Subcutaneous abdominal adipose tissue (tissue), 5 donors: ENCODE measurements around the gene BTD.
"Not testable (repeated sequence)": the region's sequence is repeated elsewhere in the genome, so short reads cannot be mapped to it uniquely, and the experiment has no call there.

ENCODE experiments used
- H3K27ac ChIP-seq: one replicate; pipeline ENCODE4 v1.7.0; 2013; ENCODE audit warnings: low read depth, mild to moderate bottlenecking, inconsistent platforms, low read length, moderate library complexity
- H3K27me3 ChIP-seq, 5 donors: one replicate each; pipeline ENCODE4 v1.7.0; 2013; ENCODE audit warnings: low read length in 5 of 5, inconsistent platforms in 1 of 5; ENCODE audit not compliant: control insufficient read depth in 5 of 5, insufficient read depth in 4 of 5
- H3K36me3 ChIP-seq, 5 donors: one replicate each; pipeline ENCODE4 v1.7.0; 2013; ENCODE audit warnings: low read length in 5 of 5; ENCODE audit not compliant: control insufficient read depth in 5 of 5, insufficient read depth in 5 of 5
- H3K4me1 ChIP-seq, 5 donors: one replicate each; pipeline ENCODE4 v1.7.0; 2013; ENCODE audit warnings: low read length in 5 of 5, mild to moderate bottlenecking in 3 of 5, moderate library complexity in 1 of 5; ENCODE audit not compliant: control insufficient read depth in 5 of 5, insufficient read depth in 5 of 5
- H3K4me3 ChIP-seq, 5 donors: one replicate each; pipeline ENCODE4 v1.7.0; 2013; ENCODE audit warnings: low read length in 5 of 5, low read depth in 1 of 5
- H3K9ac ChIP-seq, 5 donors: one replicate each; pipeline ENCODE4 v1.7.0; 2013; ENCODE audit warnings: low read length in 5 of 5, mild to moderate bottlenecking in 4 of 5, moderate library complexity in 3 of 5
- H3K9me3 ChIP-seq, 5 donors: one replicate each; pipeline ENCODE4 v1.7.0; 2013; ENCODE audit warnings: low read length in 5 of 5; ENCODE audit not compliant: control insufficient read depth in 5 of 5
- donor health status: healthy.
- donor health status: healthy.
- donor health status: healthy.
- donor health status: healthy.
- donor health status: healthy.

The BTD gene

GRCh38 chr3:15601046-15601398, 523 bp upstream of the BTD start:
- peaks cover 18 to 30% (median 20%) of the 10 kb centered on the region in 5 donors for H3K36me3 ChIP-seq
- peak overlapping the region; percentile 97 for H3K27ac ChIP-seq
- peaks cover 9 to 54% (median 42%) of the 10 kb centered on the region in 5 donors for H3K4me1 ChIP-seq
- peak overlapping the region; percentile 89 to 100 (median 97) for H3K4me3 ChIP-seq
- peak overlapping the region; percentile 12 to 96 (median 85) for H3K9ac ChIP-seq
- no peaks in the 10 kb centered on the region for H3K27me3 ChIP-seq
- no peaks in the 10 kb centered on the region for H3K9me3 ChIP-seq

- Histone ChIP-seq H3K4me3 (peak overlapping the region; percentile 89 to 100 (median 95)), H3K9me3 (no peaks in the 10 kb centered on the region), H3K4me1 (peaks cover 14 to 63% (median 52%) of the 10 kb centered on the region in 5 donors), H3K27ac (peak overlapping the region; percentile 97), H3K36me3 (peaks cover 12 to 29% (median 17%) of the 10 kb centered on the region in 5 donors), H3K9ac (peak overlapping the region; percentile 81 to 96 (median 89)), H3K27me3 (no peaks in the 10 kb centered on the region)
These were observed 596 bp downstream of the BTD start for GRCh38 chr3:15602146-15602536.

GRCh38 chr3:15602816-15603215, 1.3 kb downstream of the BTD start:
- Histone ChIP-seq H3K27ac (peak overlapping the region; percentile 97), H3K9ac (peak overlapping the region in 3 of 5 donors; percentile 81 to 89 (median 88)), H3K4me3 (peak overlapping the region; percentile 89 to 100 (median 95)), H3K36me3 (peaks cover 9 to 22% (median 14%) of the 10 kb centered on the region in 5 donors), H3K4me1 (peaks cover 14 to 69% (median 59%) of the 10 kb centered on the region in 5 donors)
- not testable (repeated sequence) for H3K9me3 ChIP-seq, H3K27me3 ChIP-seq

DNA sequence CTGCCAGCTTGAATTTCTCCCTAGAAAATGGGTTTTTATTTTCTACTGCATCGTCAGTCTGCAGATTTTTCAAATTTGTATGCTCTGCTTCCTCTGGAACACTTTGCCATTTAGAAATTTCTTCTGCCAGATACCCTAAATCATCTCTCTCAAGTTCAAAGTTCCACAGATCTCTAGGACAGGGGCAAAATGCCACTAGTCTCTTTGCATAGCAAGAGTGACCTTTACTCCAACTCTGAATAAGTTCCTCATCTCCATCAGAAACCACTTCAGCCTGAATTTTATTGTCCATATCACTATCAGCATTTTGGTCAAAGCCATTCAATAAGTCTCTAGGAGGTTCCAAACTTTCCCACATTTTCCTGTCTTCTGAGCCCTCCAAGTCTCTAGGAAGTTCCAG, 3.0 kb downstream of the BTD start:
- H3K36me3 ChIP-seq, H3K9ac ChIP-seq, H3K4me3 ChIP-seq, H3K27me3 ChIP-seq, H3K9me3 ChIP-seq: not testable (repeated sequence)
- Histone ChIP-seq H3K27ac (peak overlapping the region; percentile 95), H3K4me1 (peaks cover 16 to 76% (median 55%) of the 10 kb centered on the region in 5 donors)

DNA sequence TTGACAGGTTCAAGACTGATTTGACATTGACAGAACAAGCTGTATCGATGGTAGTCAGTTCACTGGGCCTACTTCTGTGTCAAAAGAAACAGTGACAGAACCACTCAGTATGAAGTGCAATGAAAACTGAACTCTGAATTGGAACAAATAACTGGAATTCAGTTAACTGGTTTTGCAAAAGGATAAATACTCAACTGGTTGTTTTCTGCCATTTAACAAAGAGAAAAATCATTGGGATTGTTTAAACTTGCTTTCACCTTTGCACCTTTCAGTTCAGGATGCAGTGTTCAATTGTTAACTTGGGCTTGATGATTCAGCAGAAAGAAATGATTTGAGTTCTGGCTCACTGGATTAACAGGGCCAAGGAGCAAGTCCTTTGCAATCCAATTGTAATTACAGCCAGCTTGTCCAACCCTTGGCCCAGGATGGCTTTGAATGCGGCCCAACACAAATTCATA, 4.9 kb downstream of the BTD start:
- Histone ChIP-seq H3K9me3 (no peaks in the 10 kb centered on the region), H3K27me3 (no peaks in the 10 kb centered on the region), H3K27ac (peak overlapping the region; percentile 95), H3K4me3 (no peak overlapping the region), H3K36me3 (no peaks in the 10 kb centered on the region), H3K4me1 (peaks cover 10 to 78% (median 49%) of the 10 kb centered on the region in 5 donors), H3K9ac (peak overlapping the region in 3 of 5 donors; percentile 12 to 66 (median 56))

DNA sequence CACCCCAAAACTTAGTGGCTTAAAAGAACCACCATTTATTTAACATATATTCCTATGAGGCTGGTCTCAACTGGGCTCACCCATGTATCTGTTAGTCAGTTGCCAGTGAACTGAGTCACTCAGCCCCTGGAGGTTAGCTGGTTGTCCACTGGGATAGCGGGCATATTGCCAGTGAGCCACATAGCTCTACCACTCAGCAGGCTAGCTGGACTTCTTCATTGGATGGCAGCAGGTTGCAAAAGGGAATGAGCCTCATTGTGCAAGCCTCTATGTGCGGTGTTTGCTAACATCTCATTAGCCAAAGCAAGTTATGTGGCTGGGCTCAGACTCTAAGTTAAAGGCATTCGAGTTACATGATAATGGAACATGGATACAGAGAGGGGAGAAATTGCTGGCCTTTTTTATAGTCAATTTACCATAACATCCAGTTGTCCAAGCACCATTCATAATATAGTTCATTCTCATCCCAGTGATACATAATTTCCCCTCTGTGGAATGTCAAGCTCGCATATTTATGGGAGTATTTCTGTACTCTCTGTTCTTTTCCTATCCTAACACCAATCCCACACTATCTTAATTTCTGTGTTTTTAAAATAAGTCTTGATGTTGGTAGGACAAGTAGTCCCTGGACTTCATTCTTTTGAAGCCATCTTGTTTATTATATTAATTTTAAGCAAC, 8.7 kb downstream of the BTD start:
- Histone ChIP-seq H3K36me3 (no peaks in the 10 kb centered on the region), H3K27me3 (no peaks in the 10 kb centered on the region), H3K27ac (peak overlapping the region; percentile 95), H3K9me3 (no peaks in the 10 kb centered on the region), H3K9ac (peak overlapping the region in 1 of 5 donors; percentile 37), H3K4me1 (peaks cover 8 to 50% (median 32%) of the 10 kb centered on the region in 5 donors), H3K4me3 (no peak overlapping the region)

- Histone ChIP-seq H3K36me3 (no peaks in the 10 kb centered on the region), H3K9me3 (no peaks in the 10 kb centered on the region), H3K27me3 (no peaks in the 10 kb centered on the region), H3K4me3 (no peak overlapping the region), H3K27ac (peak overlapping the region; percentile 82), H3K4me1 (peaks cover 6 to 46% (median 27%) of the 10 kb centered on the region in 5 donors), H3K9ac (no peak overlapping the region)
These were observed 9.5 kb downstream of the BTD start for GRCh38 chr3:15611018-15611417.

GRCh38 chr3:15612001-15612400, 10.5 kb downstream of the BTD start:
- H3K27ac ChIP-seq, result peak overlapping the region; percentile 82
- no peak overlapping the region for H3K9ac ChIP-seq
- no peaks in the 10 kb centered on the region for H3K27me3 ChIP-seq
- no peaks in the 10 kb centered on the region for H3K36me3 ChIP-seq
- no peaks in the 10 kb centered on the region for H3K9me3 ChIP-seq
- no peak overlapping the region for H3K4me3 ChIP-seq
- H3K4me1 ChIP-seq, result peaks cover 2 to 39% (median 18%) of the 10 kb centered on the region in 5 donors

DNA sequence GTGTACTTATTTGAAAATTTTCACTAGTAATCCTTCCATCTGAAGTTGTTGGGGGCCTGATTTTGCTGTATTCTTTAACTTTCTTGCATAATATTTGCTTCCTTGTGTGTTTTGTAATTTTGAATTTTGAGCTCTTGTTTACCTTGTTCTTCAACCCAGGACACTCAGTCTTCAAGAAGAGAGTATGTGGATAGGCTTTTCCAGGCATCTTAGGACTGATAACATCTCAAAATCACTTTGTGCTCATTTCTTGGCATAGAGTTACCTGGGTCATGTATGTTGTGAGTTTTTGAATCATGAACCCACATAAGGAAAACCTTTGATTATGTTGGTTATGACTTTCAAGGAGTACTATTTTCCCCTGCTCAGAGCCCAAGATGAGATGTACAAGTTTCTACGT, 13.4 kb downstream of the BTD start:
- no peaks in the 10 kb centered on the region for H3K27me3 ChIP-seq
- peaks cover 0 to 14% (median 8%) of the 10 kb centered on the region in 5 donors for H3K4me1 ChIP-seq
- no peaks in the 10 kb centered on the region for H3K36me3 ChIP-seq
- no peak overlapping the region for H3K27ac ChIP-seq
- no peak overlapping the region for H3K4me3 ChIP-seq
- H3K9me3 ChIP-seq, result peaks cover 0 to 1% (median 0%) of the 10 kb centered on the region in 5 donors
- no peak overlapping the region for H3K9ac ChIP-seq

- no peak overlapping the region for H3K4me3 ChIP-seq
- peaks cover 0 to 3% (median 0%) of the 10 kb centered on the region in 5 donors for H3K36me3 ChIP-seq
- H3K9me3 ChIP-seq, result peaks cover 0 to 6% (median 3%) of the 10 kb centered on the region in 5 donors
- H3K9ac ChIP-seq, result no peak overlapping the region
- no peaks in the 10 kb centered on the region for H3K27me3 ChIP-seq
- H3K27ac ChIP-seq, result no peak overlapping the region
- H3K4me1 ChIP-seq, result peaks cover 0 to 4% (median 0%) of the 10 kb centered on the region in 5 donors
These were observed 14.5 kb downstream of the BTD start for GRCh38 chr3:15616053-15616452.
